IPS-18c (cell line): ENCODE data around the gene ALDH1A2.
"Not testable (repeated sequence)": the region's sequence is repeated elsewhere in the genome, so short reads cannot be mapped to it uniquely, and the experiment has no call there.

ENCODE experiments used
- H3K4me3 ChIP-seq: 2 replicates; pipeline ENCODE4 v1.7.0; 2013; ENCODE audit warnings: low read depth, mild to moderate bottlenecking, low read length, moderate library complexity; ENCODE audit not compliant: insufficient read depth
- H3K9me3 ChIP-seq: one replicate; pipeline ENCODE4 v1.6.1; 2013; ENCODE audit warnings: mild to moderate bottlenecking, low read length, moderate library complexity; ENCODE audit not compliant: control insufficient read depth, insufficient read depth

Gene ALDH1A2

GRCh38 chr15:58052334-58052733, 13.2 kb downstream of the ALDH1A2 start:
- Histone ChIP-seq H3K4me3 (no peak overlapping the region), H3K9me3 (no peaks in the 10 kb centered on the region)

DNA sequence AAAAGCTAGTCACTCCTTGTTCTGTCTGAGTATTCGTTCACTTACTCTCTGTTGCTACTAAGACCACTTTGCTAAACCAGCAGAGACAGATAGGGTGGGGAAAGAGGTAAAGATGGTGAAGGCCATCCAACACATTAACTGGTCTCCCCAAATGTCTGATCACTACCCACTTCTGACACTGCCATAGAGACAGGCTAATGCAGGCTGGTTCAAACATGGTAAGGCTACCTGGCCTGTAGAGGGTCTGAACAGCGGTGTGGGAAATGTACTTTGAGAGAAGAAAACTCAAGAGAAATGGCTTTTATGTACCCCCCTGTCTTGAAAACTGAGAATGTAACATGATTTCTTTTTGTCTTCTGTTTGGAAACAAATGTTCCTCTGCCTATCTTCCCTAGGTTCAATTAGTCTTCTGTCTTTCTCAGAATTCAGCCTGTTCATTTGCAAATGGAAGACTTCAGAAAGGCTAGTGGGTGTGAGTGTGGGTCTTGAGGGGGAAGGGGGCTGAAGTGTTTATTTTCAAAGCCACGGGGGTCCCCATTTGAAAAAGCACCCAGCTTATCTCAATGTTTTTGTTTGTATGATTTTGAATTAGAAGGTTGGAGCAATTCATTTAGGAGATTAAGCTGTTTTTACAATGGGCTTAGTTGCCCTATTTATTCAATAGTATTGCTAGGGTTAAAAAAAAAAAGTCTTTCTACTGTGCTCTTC, 15.8 kb downstream of the ALDH1A2 start:
- Histone ChIP-seq H3K9me3 (no peaks in the 10 kb centered on the region), H3K4me3 (no peak overlapping the region)

- Histone ChIP-seq H3K4me3 (no peak overlapping the region), H3K9me3 (no peaks in the 10 kb centered on the region)
Observed at GRCh38 chr15:58048261-58048660, 17.2 kb downstream of the ALDH1A2 start.

- H3K4me3 ChIP-seq, result no peak overlapping the region
- H3K9me3 ChIP-seq, result no peaks in the 10 kb centered on the region
Observed at GRCh38 chr15:58047149-58047548, 18.4 kb downstream of the ALDH1A2 start.

- Histone ChIP-seq H3K9me3 (no peaks in the 10 kb centered on the region), H3K4me3 (no peak overlapping the region)
Observed at GRCh38 chr15:58046467-58046866, 19.0 kb downstream of the ALDH1A2 start.

- not testable (repeated sequence) for H3K4me3 ChIP-seq, H3K9me3 ChIP-seq
Observed at GRCh38 chr15:58045376-58045775, 20.1 kb downstream of the ALDH1A2 start.

DNA sequence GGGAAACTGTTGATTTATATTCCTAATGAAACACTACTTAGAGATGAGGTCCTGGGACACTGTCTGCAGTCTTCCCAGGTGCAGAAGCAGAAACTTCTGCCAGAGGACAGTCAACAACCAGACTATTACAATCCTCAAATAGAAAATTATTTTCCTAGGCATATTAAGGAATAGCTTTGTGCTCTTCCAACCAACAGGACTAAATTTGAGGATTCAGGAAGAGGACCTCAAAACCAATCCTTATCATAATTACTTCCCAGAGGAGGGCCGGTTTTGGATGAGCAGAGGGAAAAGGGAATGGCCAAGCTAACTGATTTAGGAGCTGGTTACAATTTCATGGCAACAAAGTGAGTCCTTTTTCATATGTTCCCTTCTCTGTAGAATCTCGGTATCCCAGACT, 21.0 kb downstream of the ALDH1A2 start:
- Histone ChIP-seq H3K4me3 (no peak overlapping the region), H3K9me3 (no peaks in the 10 kb centered on the region)

- Histone ChIP-seq H3K9me3 (no peaks in the 10 kb centered on the region), H3K4me3 (no peak overlapping the region)
Observed at GRCh38 chr15:58043192-58043903, 22.2 kb downstream of the ALDH1A2 start.

DNA sequence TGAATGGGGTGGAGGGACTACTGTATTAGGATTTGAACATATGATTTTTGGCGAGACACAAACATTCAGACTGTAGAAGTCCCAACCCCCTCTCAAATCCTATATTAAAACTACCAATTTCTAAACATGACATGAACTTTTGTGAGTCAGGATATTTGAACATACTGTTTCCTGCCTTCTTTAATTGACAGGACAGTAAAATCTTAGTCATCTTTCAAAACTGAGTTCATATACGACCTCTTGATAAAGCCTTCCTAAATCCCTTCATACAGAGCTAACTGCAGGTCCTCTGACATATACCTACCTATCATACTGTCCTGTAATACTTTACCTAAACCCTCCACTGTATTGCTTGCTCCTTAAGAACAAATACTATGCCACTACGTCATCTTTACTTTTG, 23.5 kb downstream of the ALDH1A2 start:
- Histone ChIP-seq H3K9me3 (no peaks in the 10 kb centered on the region), H3K4me3 (no peak overlapping the region)

- Histone ChIP-seq H3K9me3 (no peaks in the 10 kb centered on the region), H3K4me3 (no peak overlapping the region)
Observed at GRCh38 chr15:58040150-58040549, 25.4 kb downstream of the ALDH1A2 start.

DNA sequence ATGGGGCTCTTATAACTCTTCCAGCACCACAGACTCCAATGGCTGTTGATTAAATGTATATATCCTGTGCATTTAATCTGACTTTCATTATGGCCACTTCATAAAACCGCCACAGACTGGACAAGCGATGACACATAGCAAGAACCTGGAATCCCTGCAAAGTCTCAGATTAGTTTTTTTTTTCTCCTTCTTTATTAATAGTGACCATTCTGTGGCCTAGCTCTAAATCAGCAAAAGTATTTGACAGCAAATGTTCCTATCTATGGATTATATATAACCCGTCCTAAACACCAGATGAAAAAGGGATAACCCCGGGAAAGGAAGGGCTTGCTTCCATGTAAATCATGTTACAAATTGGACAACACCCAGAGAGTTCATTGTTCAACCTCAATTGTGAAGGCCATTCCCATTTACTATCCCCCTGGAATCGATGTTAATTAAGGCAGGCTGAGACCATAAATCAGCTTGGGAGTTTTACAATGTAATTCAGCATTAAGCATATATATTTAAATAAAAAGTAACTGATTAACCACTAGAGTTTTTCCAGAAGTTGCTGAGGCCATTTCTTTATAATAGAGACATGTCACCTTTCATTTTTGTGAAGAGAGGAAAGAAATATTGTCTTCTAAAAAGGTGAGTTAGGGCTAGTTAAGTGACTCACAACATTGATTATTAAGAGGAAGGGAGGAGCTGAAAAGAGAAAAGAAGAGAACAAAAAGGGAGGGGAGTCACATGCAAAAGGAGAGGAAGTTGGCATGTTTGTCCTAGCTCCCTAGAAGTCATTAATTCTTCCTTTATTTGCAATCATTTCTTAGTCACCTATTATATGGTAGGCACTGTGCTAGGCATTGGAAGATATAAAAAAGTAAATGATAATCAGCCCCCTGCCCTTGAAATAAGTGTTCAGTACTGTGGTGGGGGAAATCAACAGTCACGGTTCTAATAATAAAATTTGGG, 26.2 kb downstream of the ALDH1A2 start:
- no peaks in the 10 kb centered on the region for H3K9me3 ChIP-seq
- no peak overlapping the region for H3K4me3 ChIP-seq

DNA sequence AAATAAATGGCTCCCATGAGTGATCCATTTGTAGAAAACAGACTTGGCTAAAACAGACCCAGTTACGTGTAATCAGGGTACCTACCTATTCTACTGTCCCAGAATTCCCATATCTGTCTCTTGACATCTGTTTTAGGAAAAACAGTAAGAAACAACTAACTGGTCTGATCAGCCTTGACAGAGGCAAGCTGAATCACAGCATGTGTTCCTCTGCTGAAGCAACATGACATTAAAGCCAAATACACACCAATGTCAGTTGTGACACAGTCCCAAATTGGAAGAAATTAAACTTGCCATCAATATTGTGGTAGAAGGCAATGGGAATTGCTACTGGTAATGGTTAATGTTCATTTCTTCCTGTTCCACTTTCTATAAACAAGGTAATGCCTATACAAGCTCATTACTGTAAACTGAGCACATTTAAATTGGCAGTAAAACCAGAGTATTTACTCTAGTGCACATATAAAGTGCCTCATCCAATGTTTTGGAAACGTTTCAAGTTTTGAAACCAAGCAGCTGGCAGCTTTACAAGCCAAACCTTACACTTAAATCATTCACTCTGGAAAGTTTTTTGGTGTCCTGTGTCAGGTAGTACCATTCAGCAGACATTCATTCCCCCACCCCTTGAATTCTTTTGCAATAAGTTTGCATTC, 27.0 kb downstream of the ALDH1A2 start:
- Histone ChIP-seq H3K9me3 (no peaks in the 10 kb centered on the region), H3K4me3 (no peak overlapping the region)

DNA sequence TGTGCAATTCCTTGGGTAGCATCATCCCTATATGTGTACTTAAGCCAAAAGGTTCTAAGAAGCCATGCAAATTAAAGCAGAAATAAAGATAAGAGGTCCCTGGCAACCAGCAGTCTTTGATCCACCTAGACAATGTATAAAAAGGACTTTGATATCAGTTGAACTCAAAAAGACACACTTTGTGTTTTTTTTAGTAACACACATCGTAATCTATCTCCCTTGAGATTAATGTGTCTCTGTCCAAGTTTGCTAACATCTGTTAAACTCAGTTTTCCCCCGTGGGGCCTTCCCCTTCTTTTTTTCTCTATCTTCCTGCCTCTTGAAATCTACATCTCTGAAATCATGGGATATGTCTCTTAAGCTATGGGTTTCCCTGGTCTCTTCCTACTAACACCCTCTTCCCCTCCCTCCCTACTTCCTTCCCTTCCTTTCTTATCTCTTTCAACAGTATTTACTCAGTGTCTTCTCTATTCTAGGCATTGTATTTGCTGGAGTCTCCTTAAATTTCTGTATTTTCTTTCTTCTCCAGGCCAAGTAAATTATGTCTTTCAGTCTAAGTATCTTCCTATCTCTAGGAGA, 27.7 kb downstream of the ALDH1A2 start:
- Histone ChIP-seq H3K9me3 (no peaks in the 10 kb centered on the region), H3K4me3 (no peak overlapping the region)

DNA sequence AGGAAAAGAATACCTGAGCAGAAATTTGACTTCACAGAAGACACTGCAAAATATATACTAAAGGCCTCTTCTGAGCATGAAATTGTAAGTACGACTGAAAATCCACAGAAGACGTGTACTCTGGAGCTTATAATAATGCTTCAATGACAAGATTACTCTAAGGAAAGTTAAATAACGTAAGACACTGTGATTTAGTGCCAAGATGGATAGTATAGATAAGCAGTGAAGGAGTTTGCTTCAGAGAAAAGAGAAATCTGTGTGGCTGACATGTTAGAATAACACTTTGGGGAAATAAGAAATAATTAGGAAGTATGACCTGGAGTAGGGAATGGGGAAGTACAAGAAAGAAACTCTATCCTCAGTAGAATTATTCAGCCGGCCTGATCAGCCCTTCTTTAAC, 28.9 kb downstream of the ALDH1A2 start:
- no peak overlapping the region for H3K4me3 ChIP-seq
- H3K9me3 ChIP-seq, result no peaks in the 10 kb centered on the region

- H3K9me3 ChIP-seq, H3K4me3 ChIP-seq: not testable (repeated sequence)
Observed at GRCh38 chr15:58028392-58028791, 37.1 kb downstream of the ALDH1A2 start.

- Histone ChIP-seq H3K4me3 (no peak overlapping the region), H3K9me3 (no peaks in the 10 kb centered on the region)
Observed at GRCh38 chr15:58026552-58026951, 39.0 kb downstream of the ALDH1A2 start.

DNA sequence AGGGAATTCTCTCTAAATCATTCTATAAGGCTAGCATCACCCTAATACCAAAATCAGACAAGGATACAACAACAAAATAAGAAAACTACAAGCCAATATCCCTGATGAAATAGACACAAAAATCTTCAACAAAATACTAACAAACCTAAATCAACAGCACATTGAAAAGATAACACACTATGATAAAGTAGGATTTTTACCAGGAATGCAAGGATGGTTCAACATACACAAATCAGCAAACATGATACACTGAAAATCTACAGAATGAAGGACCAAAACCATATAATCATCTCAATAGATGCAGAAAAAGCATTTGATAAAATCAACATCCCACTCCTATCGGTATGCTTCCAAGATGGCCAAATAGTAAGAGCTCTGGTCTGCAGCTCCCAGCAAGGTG, 39.5 kb downstream of the ALDH1A2 start:
- H3K4me3 ChIP-seq, result no peak overlapping the region
- no peaks in the 10 kb centered on the region for H3K9me3 ChIP-seq
